Esophagus muscularis mucosa (tissue), 4 donors: ENCODE measurements around the gene HTR1E. TPM values are rescaled to one million over a fixed set of nuclear protein-coding genes. Genes with fewer than 3 reads are reported as not detected.

ENCODE experiments used
- DNase-seq: peaks from one replicate; pipeline ENCODE4 v3.0.0-alpha.2; 2017; ENCODE audit errors: extremely low spot score
- H3K27ac ChIP-seq, 4 donors: fragments of 200-600 bp; sonication (generic); replicated peaks in 1 of 4; 1 replicate in 3 of 4; 2 replicates in 1 of 4; pipeline ENCODE4 v1.5.1; 2016 to 2019; ENCODE audit warnings: mild to moderate bottlenecking in 1 of 4
- H3K27me3 ChIP-seq, 4 donors: fragments of 200-600 bp; sonication (generic); one replicate each; pipeline versions ENCODE4 v1.5.1 to v1.6.0; 2016 to 2019
- H3K36me3 ChIP-seq, 4 donors: fragments of 200-600 bp; sonication (generic); one replicate each; pipeline ENCODE4 v1.5.1; 2016 to 2019
- H3K4me1 ChIP-seq, 4 donors: fragments of 200-600 bp; sonication (generic); one replicate each; pipeline ENCODE4 v1.5.1; 2016 to 2019
- H3K4me3 ChIP-seq, 4 donors: fragments of 200-600 bp; sonication (generic); 1 replicate in 2 of 4; 2 replicates in 2 of 4; pipeline ENCODE4 v1.5.1; 2016 to 2019; ENCODE audit warnings: mild to moderate bottlenecking in 4 of 4, moderate library complexity in 1 of 4
- H3K9me3 ChIP-seq, 4 donors: fragments of 200-600 bp; sonication (generic); 1 replicate in 3 of 4; 2 replicates in 1 of 4; pipeline ENCODE4 v1.5.1; 2016 to 2019
- EP300 ChIP-seq: sonication (generic); formaldehyde crosslinking; IDR thresholded peaks from one replicate; pipeline ENCODE4 v1.6.1; 2017; ENCODE audit warnings: antibody characterized with exemption
- POLR2A ChIP-seq: fragments of 450-650 bp; IDR thresholded peaks from one replicate; pipeline ENCODE4 v1.6.1; 2017; ENCODE audit warnings: antibody characterized with exemption, moderate library complexity, mild to moderate bottlenecking, low read depth
- POLR2AphosphoS5 ChIP-seq, 2 donors: sonication (generic); formaldehyde crosslinking; IDR thresholded peaks; one replicate each; pipeline ENCODE4 v1.6.1; 2017; ENCODE audit warnings: antibody characterized with exemption in 2 of 2
- WGBS: methylation state at CpG from one replicate; pipeline ENCODE4 v1.1.5; 2018; 5-methylcytosine and 5-hydroxymethylcytosine counted together
- intact Hi-C: fragments of 100-400 bp; cut with DNase I; formaldehyde crosslinking; loops from one replicate; pipeline ENCODE4 v1.15.1; 2023
- small RNA-seq, 3 donors: library from RNA; depleted of rRNA; stranded (forward); fragments of <200 nt; gene quantifications; one replicate each; pipeline ENCODE3, GENCODE V24; 2016
- total RNA-seq, 4 donors: library from RNA; depleted of rRNA; stranded (reverse); fragments of >200 nt; gene quantifications; one replicate each; pipeline versions ENCODE4 v1.1.0 to v1.2.1, GENCODE V29; 2016
- TF ChIP-seq, protein P1 (sequence below), 3 experiments: fragments of 200-600 bp in 2 of 3; fragments of 450-650 bp in 1 of 3; sonication (generic) in 2 of 3; IDR thresholded peaks; one replicate each; pipeline ENCODE4 v1.5.1; 2017 to 2019; ENCODE audit warnings: antibody characterized with exemption in 3 of 3, mild to moderate bottlenecking in 2 of 3, moderate library complexity in 1 of 3

The HTR1E gene
- total RNA-seq, 4 donors from 2014 or later, result 0.17 to 0.40 (median 0.19) TPM; not detected in 1

DNA sequence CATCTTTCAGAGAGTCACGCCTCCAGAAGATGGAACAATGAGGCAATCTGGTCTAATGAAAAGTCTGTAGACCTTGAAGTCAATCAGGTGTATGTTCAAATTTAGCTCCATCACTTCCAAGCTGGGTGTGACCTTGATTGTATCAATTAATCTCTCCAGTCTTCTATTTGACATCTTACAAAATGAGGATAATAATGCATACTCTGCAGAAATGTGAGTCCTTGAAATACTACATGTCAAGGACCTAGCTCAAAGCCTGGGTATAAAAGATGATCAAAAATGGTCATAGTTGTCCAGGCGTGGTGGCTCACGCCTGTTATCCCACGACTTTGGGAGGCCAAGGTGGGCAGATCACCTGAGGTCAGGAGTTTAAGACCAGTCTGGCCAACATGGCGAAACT is 127.8 kb downstream of the HTR1E start:
- H3K9me3 ChIP-seq, result no peaks in the 10 kb centered on the region
- no peak for DNase-seq
- intact Hi-C loops, result no loop called here
- TF ChIP-seq, protein P1, sequence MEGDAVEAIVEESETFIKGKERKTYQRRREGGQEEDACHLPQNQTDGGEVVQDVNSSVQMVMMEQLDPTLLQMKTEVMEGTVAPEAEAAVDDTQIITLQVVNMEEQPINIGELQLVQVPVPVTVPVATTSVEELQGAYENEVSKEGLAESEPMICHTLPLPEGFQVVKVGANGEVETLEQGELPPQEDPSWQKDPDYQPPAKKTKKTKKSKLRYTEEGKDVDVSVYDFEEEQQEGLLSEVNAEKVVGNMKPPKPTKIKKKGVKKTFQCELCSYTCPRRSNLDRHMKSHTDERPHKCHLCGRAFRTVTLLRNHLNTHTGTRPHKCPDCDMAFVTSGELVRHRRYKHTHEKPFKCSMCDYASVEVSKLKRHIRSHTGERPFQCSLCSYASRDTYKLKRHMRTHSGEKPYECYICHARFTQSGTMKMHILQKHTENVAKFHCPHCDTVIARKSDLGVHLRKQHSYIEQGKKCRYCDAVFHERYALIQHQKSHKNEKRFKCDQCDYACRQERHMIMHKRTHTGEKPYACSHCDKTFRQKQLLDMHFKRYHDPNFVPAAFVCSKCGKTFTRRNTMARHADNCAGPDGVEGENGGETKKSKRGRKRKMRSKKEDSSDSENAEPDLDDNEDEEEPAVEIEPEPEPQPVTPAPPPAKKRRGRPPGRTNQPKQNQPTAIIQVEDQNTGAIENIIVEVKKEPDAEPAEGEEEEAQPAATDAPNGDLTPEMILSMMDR (IDR thresholded peaks at IDR 0.05), result no peak
- TF ChIP-seq POLR2AphosphoS5 (IDR thresholded peaks at IDR 0.05) (no peak), POLR2A (no peak), EP300 (no peak)
- no peak overlapping the region for H3K27ac ChIP-seq
- peaks cover 0 to 2% (median 0%) of the 10 kb centered on the region in 4 donors for H3K4me1 ChIP-seq
- no peak overlapping the region for H3K4me3 ChIP-seq
- WGBS, result 87% methylated on average over 5 of the region's 5 CpGs
- H3K27me3 ChIP-seq, result peaks cover 0 to 6% (median 0%) of the 10 kb centered on the region in 4 donors
- no peaks in the 10 kb centered on the region for H3K36me3 ChIP-seq

Small RNAs within 50 kb of the gene (small RNA-seq; reads per million reads assigned to genes)
- gene AL157777.2 (0 reads per million in 3 donors), gene MTHFD2P2 (0 reads per million in 3 donors)

Other genes with a start within 250 kb of the HTR1E start
- gene CGA, start 157.6 kb downstream of the HTR1E start, total RNA-seq, result not detected
- gene ZNF292, start 218.0 kb downstream of the HTR1E start, total RNA-seq, result 10 to 100 TPM; 28.3 to 44.9 (median 32.2) TPM